ENCODE measurements around the gene APOA5.
A peak's percentile ranks its signal among the peaks of the same experiment; 100 is the strongest.

APOA5 gene

GRCh38 chr11:116788975-116789374, 2.7 kb downstream of the APOA5 start:
- DNase-seq (ENCODE audit: low spot score) (no peak), ATAC-seq (ENCODE audit: low read depth) (no peak)
- Histone ChIP-seq H3K4me3 (ENCODE audit: severe bottlenecking) (no peak overlapping the region), H3K9me3 (ENCODE audit: severe bottlenecking) (no peaks in the 10 kb centered on the region), H3K36me3 (ENCODE audit: low read depth) (peaks cover 30% of the 10 kb centered on the region), H3K27ac (ENCODE audit: poor library complexity, severe bottlenecking) (no peak overlapping the region), H3K27me3 (ENCODE audit: insufficient read depth, poor library complexity, severe bottlenecking) (no peaks in the 10 kb centered on the region), H3K4me1 (ENCODE audit: insufficient read depth, poor library complexity, severe bottlenecking) (peaks cover 11% of the 10 kb centered on the region)
- no peak for TF ChIP-seq CTCF (IDR thresholded peaks at IDR 0.05; ENCODE audit: poor library complexity, severe bottlenecking)

GRCh38 chr11:116788534-116788933, 3.1 kb downstream of the APOA5 start:
- no peak for TF ChIP-seq CTCF (IDR thresholded peaks at IDR 0.05; ENCODE audit: poor library complexity, severe bottlenecking)
- Histone ChIP-seq H3K4me1 (ENCODE audit: insufficient read depth, poor library complexity, severe bottlenecking) (peaks cover 11% of the 10 kb centered on the region), H3K36me3 (ENCODE audit: low read depth) (peaks cover 34% of the 10 kb centered on the region), H3K4me3 (ENCODE audit: severe bottlenecking) (peak overlapping the region; percentile 70), H3K27ac (ENCODE audit: poor library complexity, severe bottlenecking) (no peak overlapping the region), H3K9me3 (ENCODE audit: severe bottlenecking) (no peaks in the 10 kb centered on the region), H3K27me3 (ENCODE audit: insufficient read depth, poor library complexity, severe bottlenecking) (no peaks in the 10 kb centered on the region)
- ATAC-seq (ENCODE audit: low read depth) (no peak), DNase-seq (ENCODE audit: low spot score) (no peak)

- no peak for TF ChIP-seq CTCF (IDR thresholded peaks at IDR 0.05; ENCODE audit: poor library complexity, severe bottlenecking)
- peaks cover 40% of the 10 kb centered on the region for H3K36me3 ChIP-seq (ENCODE audit: low read depth)
- peak within 1 kb of the TSS; percentile 70 for H3K4me3 ChIP-seq (ENCODE audit: severe bottlenecking)
- peaks cover 5% of the 10 kb centered on the region for H3K4me1 ChIP-seq (ENCODE audit: insufficient read depth, poor library complexity, severe bottlenecking)
- ATAC-seq (ENCODE audit: low read depth) (peak; percentile 80), DNase-seq (ENCODE audit: low spot score) (no peak)
- no peaks in the 10 kb centered on the region for H3K9me3 ChIP-seq (ENCODE audit: severe bottlenecking)
- no peaks in the 10 kb centered on the region for H3K27me3 ChIP-seq (ENCODE audit: insufficient read depth, poor library complexity, severe bottlenecking)
- peak within 1 kb of the TSS; percentile 4 for H3K27ac ChIP-seq (ENCODE audit: poor library complexity, severe bottlenecking)
Observed at GRCh38 chr11:116787786-116788486, 3.7 kb downstream of the APOA5 start, which contains the start of gene ZPR1. Gene ZPR1 (minus strand): TSS chr11:116788023. CDS start chr11:116787990, 33 bp downstream.

- TF ChIP-seq CTCF (IDR thresholded peaks at IDR 0.05; ENCODE audit: poor library complexity, severe bottlenecking): no peak
Observed at GRCh38 chr11:116787436-116787785, 4.3 kb downstream of the APOA5 start.

GRCh38 chr11:116786966-116787365, 4.7 kb downstream of the APOA5 start:
- H3K27ac ChIP-seq (ENCODE audit: poor library complexity, severe bottlenecking): no peak overlapping the region
- DNase-seq (ENCODE audit: low spot score) (no peak), ATAC-seq (ENCODE audit: low read depth) (no peak)
- H3K4me3 ChIP-seq (ENCODE audit: severe bottlenecking): peak overlapping the region; percentile 70
- no peaks in the 10 kb centered on the region for H3K9me3 ChIP-seq (ENCODE audit: severe bottlenecking)
- H3K36me3 ChIP-seq (ENCODE audit: low read depth): peaks cover 50% of the 10 kb centered on the region
- H3K27me3 ChIP-seq (ENCODE audit: insufficient read depth, poor library complexity, severe bottlenecking): no peaks in the 10 kb centered on the region
- H3K4me1 ChIP-seq (ENCODE audit: insufficient read depth, poor library complexity, severe bottlenecking): peaks cover 4% of the 10 kb centered on the region
- no peak for TF ChIP-seq CTCF (IDR thresholded peaks at IDR 0.05; ENCODE audit: poor library complexity, severe bottlenecking)

More at GRCh38 chr11:116787436-116787785, 4.3 kb downstream of the APOA5 start:
- DNase-seq (ENCODE audit: low spot score) (no peak), ATAC-seq (ENCODE audit: low read depth) (peak; percentile 21; the same call in 1 of the 3 replicates)
- H3K27me3 ChIP-seq (ENCODE audit: insufficient read depth, poor library complexity, severe bottlenecking): no peaks in the 10 kb centered on the region
- H3K4me3 ChIP-seq (ENCODE audit: severe bottlenecking): peak overlapping the region; percentile 70
- H3K9me3 ChIP-seq (ENCODE audit: severe bottlenecking): no peaks in the 10 kb centered on the region
- H3K36me3 ChIP-seq (ENCODE audit: low read depth): peaks cover 46% of the 10 kb centered on the region
- peaks cover 4% of the 10 kb centered on the region for H3K4me1 ChIP-seq (ENCODE audit: insufficient read depth, poor library complexity, severe bottlenecking)
- peak overlapping the region; percentile 4 for H3K27ac ChIP-seq (ENCODE audit: poor library complexity, severe bottlenecking)

Measured in RWPE2 (cell line).